HL-60 (cell line): Measurements from ENCODE around the gene MOB4.

Experiments
- DNase-seq, 2 experiments: peaks; one replicate each; pipeline ENCODE4 v3.0.0-alpha.2; 2010 to 2020; ENCODE audit warnings: low read depth in 1 of 2, low spot score in 1 of 2
- H3K27ac ChIP-seq: fragments of 250-450 bp; sonication (Bioruptor Pico); replicated peaks from 2 replicates; pipeline ENCODE4 v1.5.1; 2020; ENCODE audit warnings: mild to moderate bottlenecking, moderate library complexity
- H3K27me3 ChIP-seq: fragments of 250-450 bp; sonication (Bioruptor Pico); 2 replicates; pipeline ENCODE4 v1.5.1; 2021; ENCODE audit warnings: mild to moderate bottlenecking, moderate library complexity; ENCODE audit not compliant: insufficient read depth, poor library complexity, severe bottlenecking
- H3K4me3 ChIP-seq: replicated peaks from 2 replicates; pipeline ENCODE4 v1.5.1; 2011; ENCODE audit warnings: mild to moderate bottlenecking, control low read depth, low read length; ENCODE audit not compliant: insufficient read depth
- GABPA ChIP-seq: IDR thresholded peaks from 2 replicates; pipeline ENCODE4 v1.6.1; 2012; ENCODE audit warnings: low read depth
- POLR2AphosphoS5 ChIP-seq: IDR thresholded peaks from 2 replicates; pipeline ENCODE4 v1.6.1; 2012; ENCODE audit warnings: low read depth
- SPI1 ChIP-seq: IDR thresholded peaks from 2 replicates; pipeline ENCODE4 v1.6.1; 2012; ENCODE audit warnings: low read depth, mild to moderate bottlenecking, borderline replicate concordance
- TF ChIP-seq, protein P1 (sequence below): IDR thresholded peaks from 2 replicates; pipeline ENCODE4 v1.6.1; 2012; ENCODE audit warnings: low read depth; ENCODE audit not compliant: insufficient replicate concordance
- TF ChIP-seq, protein P2 (sequence below): IDR thresholded peaks from one replicate; pipeline ENCODE4 v1.5.1; 2011; ENCODE audit warnings: low read length, control low read depth, inconsistent platforms; ENCODE audit not compliant: insufficient read depth

MOB4 gene

GRCh38 chr2:197498235-197498936 lies 17.5 kb upstream of the MOB4 start:
- no peak for DNase-seq
- TF ChIP-seq SPI1 (no peak), GABPA (no peak)
- TF ChIP-seq, protein P1, sequence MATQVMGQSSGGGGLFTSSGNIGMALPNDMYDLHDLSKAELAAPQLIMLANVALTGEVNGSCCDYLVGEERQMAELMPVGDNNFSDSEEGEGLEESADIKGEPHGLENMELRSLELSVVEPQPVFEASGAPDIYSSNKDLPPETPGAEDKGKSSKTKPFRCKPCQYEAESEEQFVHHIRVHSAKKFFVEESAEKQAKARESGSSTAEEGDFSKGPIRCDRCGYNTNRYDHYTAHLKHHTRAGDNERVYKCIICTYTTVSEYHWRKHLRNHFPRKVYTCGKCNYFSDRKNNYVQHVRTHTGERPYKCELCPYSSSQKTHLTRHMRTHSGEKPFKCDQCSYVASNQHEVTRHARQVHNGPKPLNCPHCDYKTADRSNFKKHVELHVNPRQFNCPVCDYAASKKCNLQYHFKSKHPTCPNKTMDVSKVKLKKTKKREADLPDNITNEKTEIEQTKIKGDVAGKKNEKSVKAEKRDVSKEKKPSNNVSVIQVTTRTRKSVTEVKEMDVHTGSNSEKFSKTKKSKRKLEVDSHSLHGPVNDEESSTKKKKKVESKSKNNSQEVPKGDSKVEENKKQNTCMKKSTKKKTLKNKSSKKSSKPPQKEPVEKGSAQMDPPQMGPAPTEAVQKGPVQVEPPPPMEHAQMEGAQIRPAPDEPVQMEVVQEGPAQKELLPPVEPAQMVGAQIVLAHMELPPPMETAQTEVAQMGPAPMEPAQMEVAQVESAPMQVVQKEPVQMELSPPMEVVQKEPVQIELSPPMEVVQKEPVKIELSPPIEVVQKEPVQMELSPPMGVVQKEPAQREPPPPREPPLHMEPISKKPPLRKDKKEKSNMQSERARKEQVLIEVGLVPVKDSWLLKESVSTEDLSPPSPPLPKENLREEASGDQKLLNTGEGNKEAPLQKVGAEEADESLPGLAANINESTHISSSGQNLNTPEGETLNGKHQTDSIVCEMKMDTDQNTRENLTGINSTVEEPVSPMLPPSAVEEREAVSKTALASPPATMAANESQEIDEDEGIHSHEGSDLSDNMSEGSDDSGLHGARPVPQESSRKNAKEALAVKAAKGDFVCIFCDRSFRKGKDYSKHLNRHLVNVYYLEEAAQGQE, result peak; percentile 68
- H3K27ac ChIP-seq, result peak overlapping the region; percentile 95
- peak overlapping the region; percentile 81 for H3K4me3 ChIP-seq
- H3K27me3 ChIP-seq, result no peaks in the 10 kb centered on the region

DNA sequence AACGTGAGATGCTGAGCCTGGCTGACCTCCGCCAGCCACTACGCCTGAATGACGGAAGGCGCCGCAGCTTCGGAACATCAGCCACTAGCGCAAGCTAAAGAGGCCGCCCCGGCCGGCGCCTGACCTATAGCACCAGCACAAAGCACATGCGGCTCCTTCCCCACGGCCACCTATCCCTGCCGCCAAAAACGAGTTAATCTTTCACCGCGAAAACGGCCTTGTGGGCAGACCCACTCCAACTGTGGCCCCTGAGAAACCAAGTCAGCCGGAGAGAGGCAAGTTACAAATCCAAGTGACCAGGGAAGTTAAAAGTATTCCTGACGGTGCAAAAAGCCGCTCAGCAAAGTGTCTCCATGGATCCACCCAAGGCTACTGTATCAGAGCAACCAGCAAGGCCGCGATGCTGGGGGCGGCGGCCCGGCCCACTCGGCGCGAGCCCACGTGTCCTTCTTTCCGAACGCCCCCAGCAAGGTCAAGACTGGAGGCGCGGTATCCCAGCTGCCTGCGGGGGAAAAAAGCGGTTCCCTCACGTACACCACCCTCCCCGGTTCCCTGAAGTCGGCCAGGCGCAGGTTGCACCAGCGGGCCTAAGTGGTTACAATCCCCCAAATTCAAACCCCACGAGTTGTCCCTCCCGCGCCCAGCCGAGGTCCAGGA lies 16.8 kb upstream of the MOB4 start:
- TF ChIP-seq POLR2AphosphoS5, result no peak; the same call in none of the 2 replicates
- TF ChIP-seq, protein P2, sequence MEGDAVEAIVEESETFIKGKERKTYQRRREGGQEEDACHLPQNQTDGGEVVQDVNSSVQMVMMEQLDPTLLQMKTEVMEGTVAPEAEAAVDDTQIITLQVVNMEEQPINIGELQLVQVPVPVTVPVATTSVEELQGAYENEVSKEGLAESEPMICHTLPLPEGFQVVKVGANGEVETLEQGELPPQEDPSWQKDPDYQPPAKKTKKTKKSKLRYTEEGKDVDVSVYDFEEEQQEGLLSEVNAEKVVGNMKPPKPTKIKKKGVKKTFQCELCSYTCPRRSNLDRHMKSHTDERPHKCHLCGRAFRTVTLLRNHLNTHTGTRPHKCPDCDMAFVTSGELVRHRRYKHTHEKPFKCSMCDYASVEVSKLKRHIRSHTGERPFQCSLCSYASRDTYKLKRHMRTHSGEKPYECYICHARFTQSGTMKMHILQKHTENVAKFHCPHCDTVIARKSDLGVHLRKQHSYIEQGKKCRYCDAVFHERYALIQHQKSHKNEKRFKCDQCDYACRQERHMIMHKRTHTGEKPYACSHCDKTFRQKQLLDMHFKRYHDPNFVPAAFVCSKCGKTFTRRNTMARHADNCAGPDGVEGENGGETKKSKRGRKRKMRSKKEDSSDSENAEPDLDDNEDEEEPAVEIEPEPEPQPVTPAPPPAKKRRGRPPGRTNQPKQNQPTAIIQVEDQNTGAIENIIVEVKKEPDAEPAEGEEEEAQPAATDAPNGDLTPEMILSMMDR, result no peak
- TF ChIP-seq GABPA, result no peak
- no peak for TF ChIP-seq SPI1
- TF ChIP-seq, protein P1, result no peak
- peak in 1 of 2 experiments; percentile 57 for DNase-seq
- H3K27me3 ChIP-seq, result no peaks in the 10 kb centered on the region
- H3K27ac ChIP-seq, result peak overlapping the region; percentile 95
- peak overlapping the region; percentile 81 for H3K4me3 ChIP-seq

DNA sequence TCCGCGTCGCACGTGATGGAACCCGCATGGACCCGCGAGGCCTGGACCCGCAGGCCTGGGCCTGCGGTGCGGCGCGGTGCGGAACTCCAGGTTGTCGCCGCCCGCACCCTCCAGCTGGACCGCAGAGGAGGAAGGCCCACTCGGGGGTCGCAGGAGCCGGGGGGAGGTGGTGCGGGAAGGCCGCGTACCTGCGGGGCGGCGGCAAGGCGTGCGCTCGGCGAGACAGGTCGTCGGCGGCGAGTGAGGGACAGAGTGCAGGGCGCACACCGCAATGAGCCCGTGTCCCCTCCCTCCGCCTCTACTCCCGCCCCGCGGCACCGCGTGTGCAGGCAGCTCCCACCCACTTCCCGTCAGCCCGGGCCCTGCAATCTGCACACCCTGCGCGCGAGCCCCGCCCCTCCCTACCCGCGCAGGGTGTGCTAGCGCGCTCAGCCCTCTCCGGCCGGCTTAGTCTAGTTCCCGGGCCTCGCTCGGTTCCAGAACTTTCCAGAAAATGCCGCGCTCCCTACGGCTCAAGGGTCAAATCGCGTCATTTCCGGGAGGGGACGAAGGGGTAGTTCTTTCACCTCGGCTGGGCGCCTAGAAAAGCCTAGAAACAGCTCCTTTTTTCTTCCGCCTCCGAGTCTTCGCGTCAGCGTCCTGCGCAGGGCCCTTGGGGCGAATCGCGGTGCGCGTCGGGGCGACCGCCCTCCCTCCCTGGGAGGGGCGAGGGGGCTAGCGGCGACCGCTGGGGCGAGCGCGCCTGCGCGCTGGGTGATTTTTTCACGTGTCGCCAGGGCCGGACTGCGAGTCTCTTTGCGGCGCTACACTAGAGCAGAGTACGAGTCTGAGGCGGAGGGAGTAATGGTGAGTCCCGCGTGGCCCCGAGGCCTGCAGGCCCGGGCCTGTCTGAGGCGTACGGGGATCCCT lies 16.0 kb upstream of the MOB4 start, which contains the start of the genes HSPD1 and HSPE1:
Gene HSPD1, minus strand, starts transcription at position 247 of the 909 bp plus-strand sequence. CDS start 992 bp downstream, outside the sequence.
Gene HSPE1, plus strand, starts transcription at position 786 of the 909 bp plus-strand sequence. Its CDS starts 58 bp downstream, at position 844.
- H3K4me3 ChIP-seq, result peak within 1 kb of the TSS; percentile 81
- peak within 1 kb of the TSS; percentile 95 for H3K27ac ChIP-seq
- DNase-seq, result peak; percentile 97 to 99
- TF ChIP-seq SPI1 (peak; percentile 86), GABPA (peak; percentile 77), POLR2AphosphoS5 (peak; percentile 87)
- TF ChIP-seq, protein P2, result no peak
- TF ChIP-seq, protein P1, result peak; percentile 71
- H3K27me3 ChIP-seq, result no peaks in the 10 kb centered on the region
